RKO (cell line): ENCODE data around the gene TBC1D7.

Source experiments
- DNase-seq: peaks from one replicate; pipeline ENCODE4 v3.0.0-alpha.2; 2016; ENCODE audit warnings: low spot score

TBC1D7 gene

DNA sequence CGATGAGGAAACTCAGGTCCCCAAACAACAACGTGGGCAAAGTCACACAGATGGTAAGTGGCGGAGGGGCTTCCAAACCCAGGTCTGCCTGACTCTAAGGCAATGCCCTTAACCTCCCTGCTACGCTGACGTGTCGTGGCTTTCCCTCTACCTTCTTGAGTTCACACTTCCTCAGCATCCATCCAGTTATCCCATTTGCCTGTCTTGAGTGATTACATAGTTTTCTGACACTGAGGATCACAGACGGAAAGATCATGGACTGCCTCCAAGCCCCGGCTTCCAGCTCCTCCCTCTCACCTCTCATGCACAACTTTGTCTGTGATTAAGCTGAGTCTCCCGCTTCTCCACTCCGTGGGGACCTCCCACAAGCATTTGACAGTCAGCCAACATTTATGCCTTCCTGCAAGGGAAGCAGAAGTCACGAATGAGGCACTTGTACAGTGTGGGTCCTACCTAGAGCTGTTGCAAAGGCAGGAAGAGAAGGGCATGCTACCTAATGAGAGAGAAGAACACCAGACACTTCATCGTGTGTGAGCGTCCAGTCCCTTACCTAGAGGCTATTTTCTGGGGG is 33.8 kb downstream of the TBC1D7 start:
- no peak for DNase-seq

DNA sequence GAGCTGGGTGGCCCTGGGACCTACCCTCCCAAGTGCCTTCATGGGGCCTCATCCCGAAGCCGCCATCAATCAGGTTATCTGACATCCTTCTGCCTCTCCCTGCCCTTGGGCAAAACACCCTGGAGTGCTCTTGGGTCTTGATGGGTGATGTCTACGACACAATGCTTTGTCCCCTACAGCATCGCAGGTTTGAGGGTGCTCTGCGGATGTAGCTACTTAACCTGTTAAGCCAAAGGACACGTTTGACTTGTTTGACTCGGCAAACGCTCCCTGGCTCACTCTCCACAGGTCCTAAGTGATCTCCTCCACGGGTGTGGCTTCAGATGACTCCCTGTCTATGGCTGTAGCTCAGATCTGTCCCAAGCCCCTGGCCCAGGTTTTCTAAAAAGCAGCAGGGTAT is 35.6 kb downstream of the TBC1D7 start:
- DNase-seq, result no peak

DNA sequence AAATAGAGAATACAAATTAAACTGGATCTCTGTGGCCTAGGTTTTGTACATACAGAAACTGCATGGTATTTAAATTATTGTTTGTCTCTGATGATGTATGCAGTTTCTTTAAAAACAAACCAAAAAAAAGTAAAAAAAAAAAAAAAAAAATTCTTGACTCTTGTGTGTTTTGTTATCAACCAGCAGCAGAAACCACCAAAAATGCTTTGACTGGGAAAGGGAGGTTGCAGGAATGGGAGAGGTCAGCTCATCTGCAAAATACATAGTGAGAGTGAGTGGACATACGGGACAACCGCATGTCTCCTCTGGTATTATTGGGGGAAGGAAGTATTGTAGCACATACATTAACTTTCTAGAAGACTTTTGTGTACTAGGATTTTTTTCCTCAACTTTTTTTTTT is 38.0 kb downstream of the TBC1D7 start:
- no peak for DNase-seq

DNA sequence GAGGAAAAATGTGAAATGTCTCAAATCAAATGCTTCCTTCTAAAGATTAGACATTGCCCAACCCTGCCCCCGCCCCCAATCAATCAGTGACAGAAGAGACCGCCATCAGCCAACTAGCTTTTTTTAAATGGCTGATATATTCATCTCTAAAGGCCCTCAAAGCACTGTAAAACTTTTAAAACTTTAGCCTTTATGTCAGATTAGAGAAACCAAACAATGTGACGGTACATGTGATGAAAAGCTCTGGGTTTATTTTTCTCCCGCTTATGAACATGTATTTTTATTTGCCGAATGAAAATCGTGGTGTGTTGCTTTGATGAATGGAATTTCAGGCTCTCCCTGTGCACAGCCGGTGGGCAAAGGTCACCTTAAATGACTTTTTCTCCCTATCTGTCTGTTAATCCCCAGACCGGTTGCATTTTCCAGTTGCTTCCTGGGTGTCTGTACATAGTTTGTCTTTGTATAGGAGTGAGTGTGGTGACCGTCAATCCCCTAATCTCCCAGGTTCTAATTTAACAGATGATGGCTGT is 38.5 kb downstream of the TBC1D7 start:
- no peak for DNase-seq

DNA sequence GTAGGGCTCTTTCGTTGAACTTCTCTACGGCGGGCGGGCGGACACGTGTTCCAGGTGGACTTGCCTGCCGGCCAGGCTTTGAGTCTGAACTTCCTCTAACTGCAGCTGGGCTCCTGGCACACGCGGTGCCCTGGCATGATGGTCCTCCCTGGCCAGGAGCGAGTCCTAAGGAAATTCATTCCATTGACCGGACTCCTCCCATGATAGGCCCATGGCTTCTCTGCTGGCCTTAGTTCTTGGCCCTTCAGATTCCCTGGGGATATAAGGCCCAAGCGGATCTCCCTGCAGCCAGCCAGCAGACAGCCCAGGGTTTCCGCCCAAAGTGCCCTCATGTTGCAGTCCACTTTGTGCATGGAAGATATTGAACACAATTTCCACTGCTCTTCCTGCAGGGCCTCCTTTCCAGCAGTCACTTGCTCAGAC is 39.4 kb downstream of the TBC1D7 start:
- DNase-seq, result no peak

DNA sequence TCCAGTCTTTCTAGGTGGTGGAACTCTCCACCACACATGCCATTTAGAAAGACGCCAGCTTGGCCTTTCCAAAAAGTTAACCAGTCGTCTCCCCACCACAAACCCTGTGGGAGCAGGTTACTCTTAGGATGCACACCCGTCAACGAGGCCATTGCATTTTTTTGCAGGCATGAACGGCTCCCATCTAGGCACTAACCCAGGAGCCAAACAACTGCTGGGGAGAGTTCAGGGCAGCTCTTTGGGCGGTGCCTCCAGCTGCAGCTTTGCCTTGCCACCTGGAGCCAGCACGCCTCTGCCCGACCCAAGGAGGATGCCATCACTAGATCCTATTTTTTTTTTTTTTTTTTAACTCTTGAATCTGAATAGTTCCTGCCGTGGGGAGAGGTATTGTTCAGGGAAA is 39.9 kb downstream of the TBC1D7 start:
- DNase-seq, result no peak

DNA sequence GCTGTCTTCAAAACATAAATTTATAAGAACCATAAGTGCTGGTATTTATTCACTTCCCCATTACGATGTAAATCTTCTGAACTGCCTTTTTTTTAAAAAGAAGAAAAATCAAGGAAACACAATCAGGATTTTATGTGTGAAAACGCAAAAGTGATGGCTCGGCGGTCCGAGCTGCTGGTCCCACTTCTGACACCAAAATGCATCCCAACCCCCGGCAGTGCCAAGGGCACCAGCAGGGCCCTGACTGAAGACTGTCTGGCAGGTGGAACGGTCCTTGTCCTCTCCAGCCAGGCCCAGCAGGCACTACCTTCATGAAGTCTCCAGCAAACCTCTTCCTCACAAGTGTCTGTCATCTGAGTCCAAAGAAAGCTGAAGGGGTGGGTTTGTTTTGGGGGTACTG is 41.2 kb downstream of the TBC1D7 start:
- no peak for DNase-seq

DNA sequence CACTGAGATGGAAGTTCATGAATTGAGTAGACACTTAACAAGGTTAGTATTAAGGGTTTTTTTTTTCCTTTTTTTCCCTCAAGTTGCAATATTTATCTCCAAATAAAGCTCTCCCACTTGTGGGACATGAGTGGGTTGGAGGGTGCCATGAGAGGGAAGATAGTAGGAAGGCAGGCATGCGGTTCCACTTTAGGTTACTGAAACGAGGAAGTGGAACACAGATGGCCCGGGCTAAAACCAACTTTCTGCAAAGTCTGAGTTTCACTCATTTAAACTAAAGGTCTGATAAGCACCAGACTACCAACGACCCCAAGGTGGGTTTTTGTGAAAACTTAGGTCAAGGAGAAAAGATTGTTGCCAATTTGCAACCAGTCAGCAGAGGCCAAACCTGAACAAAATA is 42.2 kb downstream of the TBC1D7 start:
- DNase-seq, result no peak

DNA sequence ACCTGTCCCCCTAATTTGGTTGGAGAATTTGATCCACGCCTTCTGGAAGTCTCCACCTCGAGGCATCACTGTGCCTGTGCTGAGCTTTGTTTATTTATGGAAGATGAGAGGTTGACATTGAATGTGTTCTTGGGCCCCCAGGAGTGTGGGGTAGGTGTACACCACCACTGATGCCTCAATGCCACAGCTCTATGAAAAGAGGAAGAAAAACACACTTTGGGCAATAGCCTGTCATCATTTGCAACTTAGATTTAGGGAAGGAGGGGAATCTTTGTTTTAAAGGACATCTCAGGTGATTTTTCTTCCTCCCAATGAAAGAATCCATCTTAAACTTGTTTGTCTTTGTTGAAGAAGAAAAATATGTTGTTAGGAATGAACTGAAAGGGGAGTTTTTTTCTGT is 42.6 kb downstream of the TBC1D7 start:
- DNase-seq, result no peak

DNA sequence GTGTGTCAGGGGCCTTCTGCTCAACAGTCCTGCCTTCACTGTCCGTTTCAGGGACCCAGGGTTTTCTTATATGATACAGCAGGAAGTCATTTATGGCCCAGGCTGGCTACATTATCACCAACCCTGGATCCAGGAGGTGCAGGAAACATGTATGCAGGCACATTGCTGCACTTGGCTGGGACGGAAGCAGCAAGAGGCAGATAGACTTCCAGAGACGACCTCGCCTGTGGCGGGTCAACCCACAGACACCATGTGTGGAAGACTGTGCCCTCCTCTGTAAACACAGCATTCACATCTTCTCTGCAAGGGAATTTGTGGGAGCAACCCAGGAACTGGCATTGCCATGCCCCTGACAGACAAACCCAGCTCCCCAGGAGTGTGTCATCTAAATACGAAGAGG is 43.7 kb downstream of the TBC1D7 start:
- no peak for DNase-seq

DNA sequence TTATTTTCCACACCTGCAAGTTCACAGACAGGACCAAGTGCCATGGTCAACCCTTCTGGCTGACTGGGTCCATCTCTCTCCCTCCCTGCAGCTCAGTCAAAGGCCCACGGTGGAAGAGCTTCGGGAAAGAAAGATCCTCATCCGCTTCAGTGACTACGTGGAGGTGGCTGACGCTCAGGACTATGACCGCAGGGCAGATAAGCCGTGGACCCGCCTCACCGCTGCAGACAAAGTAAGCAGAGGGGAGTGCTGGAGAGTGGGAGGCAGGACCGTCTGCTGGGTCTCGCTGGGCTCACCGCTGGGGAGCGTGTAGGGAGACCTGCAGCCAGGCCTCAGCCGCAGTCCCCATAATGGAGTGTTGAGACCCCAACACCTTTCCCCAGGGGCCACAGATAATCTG is 45.0 kb downstream of the TBC1D7 start:
- no peak for DNase-seq

DNA sequence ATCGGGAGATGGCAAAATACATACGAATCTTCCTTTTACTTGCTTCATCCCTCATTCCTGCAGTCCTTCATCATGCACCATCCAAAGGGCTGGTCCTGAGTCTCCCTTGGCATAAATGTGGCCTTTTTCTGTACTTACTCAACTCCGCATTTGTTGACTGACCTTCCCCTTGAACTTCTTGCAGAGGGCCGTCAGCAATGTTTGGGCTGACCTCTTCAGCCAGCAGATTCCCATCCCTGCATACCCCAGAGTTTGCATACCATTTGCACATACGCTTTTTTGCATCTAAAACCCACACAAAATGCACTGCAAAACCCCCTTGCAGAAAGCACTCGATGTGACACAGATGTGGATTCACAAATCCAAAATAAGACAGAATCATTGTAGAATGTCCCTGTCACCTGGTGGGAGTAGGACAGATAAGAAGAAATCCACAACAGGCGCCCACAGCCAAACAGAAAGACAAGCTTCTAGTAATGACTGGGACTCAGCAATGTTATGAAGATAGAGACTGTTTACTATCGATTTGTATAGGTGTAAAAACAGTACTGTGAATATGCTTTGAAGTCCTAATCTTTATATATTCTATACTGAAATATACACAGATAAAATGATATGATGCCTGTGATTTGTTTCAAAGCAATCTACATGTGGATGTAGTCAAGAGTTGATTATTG is 45.8 kb downstream of the TBC1D7 start:
- no peak for DNase-seq

DNA sequence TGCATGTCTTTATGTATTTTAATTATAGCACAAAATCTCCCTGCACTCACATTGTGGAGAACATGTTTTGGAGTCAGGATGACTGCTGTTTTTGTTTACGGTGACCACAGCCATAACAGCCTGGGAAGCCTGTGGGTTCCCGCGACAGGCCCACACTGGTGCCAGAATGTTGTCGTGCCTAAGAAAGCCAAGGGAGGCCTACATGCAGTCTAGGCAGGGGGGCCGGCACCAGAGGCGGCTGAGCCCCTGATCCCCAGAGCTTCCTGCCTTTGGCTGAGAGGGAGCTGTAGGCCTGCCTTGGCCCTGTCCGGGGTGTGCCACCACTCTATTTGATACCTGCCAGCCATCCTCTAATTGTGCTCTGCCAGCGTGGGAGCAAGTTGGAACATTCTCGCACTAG is 46.7 kb downstream of the TBC1D7 start:
- DNase-seq, result no peak

DNA sequence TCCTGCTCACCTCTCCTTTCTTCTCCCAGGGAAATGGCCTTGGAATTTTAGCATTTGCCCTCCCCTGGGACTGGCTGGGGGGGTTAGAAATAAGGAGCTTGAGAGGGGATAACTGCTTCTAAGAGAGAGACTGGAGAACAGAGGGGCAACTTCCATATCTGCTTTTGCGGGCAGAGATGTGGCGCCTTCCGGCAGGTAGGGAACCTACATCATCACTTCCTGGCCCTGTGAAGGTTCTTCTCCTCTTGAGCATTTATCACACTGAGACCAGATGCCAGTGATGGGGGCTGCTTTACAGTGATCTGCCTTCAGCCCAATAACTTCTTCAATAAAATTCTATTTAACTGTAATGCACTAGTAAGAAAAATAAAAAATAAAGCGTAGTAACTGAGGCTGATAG is 48.1 kb downstream of the TBC1D7 start:
- no peak for DNase-seq

DNA sequence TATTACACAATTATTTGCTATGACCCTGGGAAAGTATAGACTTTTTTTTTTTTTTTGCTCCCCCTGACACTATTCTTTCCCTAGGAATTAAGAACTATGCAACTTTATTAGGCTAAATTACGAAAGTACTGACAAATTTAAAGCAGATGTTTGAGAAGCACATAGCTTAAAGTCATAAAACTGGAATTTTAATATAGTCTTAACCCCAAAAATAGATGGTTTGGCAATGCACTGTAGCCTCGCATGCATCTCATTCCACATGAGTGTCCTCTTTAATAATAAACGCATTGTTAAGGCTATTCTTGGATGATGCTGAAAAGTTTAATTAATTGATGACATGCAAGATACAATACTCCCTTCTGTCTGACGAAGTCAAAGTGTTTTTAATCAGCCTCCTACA is 49.3 kb downstream of the TBC1D7 start:
- DNase-seq, result no peak

DNA sequence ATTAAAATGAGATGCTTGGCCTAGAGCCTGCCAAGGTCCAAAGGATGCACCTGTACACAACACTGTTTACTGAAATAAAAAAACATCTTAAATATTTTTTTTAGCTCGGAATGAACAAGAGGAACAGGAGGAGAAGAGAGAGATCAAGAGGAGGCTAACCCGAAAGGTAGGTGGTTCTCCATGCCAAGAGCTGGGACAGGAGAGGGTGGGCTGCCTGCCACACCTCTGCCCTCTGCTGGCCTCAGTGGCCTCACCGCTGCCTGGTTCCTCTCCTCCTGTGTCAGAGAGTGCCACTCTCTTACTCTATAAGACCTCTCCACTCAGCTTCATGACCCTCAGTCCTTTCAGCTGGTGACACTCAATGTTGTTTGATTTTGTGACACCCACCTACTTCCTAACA is 50.2 kb downstream of the TBC1D7 start:
- no peak for DNase-seq

DNA sequence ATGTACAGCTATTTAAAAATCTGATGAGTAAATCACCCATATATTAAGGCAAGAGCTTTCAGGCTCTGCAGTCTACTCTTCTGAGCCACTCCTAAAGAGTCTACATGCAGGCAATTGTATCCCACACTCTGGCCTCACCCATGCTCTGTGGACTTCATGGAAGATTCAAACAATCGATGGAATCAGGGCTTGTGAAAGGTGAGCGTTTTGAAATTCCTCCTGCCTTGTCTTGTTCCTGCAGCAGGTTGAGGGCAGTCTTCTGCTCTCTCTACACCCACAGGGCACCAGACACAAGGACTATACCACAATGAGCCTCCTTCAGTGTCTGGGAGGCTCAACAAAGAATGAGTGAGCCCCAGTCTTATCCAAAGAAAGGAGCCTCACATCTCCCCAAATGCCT is 51.1 kb downstream of the TBC1D7 start:
- DNase-seq, result no peak

DNA sequence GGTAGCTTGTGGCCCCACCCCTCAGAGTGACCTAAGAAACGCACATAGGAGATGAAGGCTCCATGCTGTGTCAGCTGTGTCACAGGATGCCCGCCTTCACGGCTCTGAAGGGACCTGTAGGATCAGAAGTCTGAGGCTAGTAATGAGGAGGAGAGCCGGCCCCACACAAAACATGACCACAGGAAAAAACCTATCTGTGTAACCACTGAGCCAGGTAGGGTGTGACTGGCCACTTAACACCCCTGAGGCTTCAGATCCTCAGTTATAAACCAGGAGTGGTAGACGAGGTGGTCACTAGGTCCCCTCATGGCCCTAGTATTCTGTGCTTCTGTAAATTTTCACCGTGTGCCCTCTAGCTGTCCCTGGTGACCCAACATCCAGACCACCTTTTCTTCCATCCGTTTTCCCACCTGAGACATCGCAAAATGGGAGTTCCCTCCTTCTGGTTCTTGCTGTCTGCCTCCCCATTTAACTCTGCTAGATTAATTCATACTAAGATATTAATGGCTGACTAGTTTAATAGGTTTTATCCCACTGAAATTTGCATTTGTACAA is 52.8 kb downstream of the TBC1D7 start:
- no peak for DNase-seq

DNA sequence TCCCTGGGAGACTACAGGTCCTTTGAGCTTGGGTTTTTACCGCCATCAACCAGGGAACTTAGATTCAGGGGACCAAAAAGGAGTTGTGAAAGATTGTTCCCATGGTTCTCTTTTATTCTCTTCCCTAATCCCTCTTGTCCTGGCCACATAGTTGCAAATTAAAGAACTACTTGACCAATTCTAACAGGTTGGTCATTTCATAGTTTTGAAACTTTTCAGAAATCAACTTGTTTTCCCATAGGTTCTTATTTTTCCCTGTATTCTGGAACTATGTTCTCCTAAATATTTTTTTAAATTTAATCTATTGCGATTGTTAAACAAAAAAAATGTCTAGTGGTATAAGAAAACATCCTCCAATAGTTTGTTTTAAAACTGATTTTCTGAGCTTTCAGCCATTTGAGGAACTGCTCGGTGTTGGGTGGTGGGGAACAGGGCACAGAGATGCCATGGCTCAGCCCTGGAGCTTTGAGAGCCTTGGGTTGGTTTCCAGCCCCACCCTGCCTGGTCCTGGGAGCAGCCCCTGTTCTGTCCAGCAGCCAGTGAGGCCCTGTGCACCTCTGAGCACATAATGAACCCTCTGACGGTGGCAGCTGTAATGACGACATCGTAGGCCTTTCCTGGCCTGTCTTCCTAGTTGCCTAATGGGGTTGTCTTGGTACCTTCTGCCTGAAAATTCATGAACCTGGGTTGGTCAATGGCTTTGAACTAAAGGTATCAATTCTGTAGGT is 53.5 kb downstream of the TBC1D7 start:
- no peak for DNase-seq

DNA sequence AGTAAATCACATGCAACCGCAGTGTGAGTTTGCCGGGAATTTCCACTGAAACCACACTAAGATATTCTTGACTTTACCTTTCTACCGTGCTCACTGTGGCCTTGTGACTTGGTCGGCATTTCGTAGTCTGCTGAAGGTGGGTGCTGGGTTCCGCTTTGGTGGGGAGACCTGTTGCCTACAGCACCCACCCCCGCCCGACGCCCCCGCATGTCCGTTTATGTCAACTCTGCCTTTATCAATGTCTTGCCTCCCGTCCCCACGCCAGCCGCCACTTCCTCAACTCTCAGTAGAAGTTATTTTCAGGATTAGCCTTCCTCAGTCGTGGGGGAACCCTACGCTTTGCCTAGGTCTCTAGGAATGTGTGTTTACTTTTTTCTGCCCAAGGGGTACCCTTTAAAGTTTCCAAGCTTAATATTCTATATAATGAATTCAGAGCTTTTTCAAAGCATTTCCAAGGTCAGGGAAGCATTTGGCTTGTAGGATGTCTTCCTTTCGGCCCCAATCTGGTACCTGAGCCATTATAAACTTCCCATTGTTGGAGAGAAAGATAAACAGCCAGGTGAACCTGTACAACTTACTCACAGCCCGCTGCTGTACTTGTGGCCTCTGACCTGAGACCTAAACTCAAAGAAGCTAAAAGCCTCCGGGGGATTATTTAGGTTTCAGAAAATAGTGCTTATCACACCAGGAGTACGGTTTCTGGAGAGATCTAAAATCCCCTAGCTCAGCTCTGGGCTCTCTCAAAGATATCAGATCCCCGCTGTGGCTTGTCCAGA is 54.2 kb downstream of the TBC1D7 start:
- no peak for DNase-seq

DNA sequence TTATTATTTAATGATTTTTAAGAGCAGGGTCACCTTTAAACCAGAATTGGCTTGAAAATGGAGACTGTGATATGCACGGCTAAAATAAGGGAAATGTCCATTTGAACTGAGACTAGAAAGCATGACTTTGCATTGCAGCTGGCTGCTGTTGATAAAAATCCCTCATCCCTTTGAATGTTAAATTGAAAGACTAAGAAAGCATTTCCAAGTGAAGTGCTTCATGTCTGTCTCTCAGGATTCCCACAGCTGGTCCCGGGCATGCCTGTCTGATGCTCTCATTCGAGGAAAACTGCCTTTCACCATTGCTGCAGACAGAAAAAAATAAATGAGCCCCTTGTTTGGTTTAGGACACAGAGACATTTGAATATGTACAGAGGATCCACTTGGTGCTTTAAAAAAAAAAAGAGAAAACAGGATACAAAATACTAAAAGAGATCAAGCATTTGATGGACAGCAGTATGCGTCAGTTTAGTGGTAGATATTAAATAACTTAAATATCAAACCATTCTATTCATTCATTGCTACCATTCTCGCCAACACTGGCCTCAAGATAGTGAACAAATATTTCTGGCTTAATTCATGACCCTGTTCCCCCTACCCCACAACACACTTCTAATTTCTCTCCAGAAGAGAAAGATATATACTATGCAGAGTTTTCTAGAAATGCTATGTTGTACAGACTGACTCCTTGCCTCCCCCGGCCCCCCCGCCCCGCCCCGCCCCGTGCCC is 55.0 kb downstream of the TBC1D7 start:
- DNase-seq, result no peak
